Hair follicle dermal papilla cell (primary cell): ENCODE measurements around the gene ZNF439. TPM values are rescaled to one million over a fixed set of nuclear protein-coding genes. Genes with fewer than 3 reads are reported as not detected.

Source experiments
- total RNA-seq: library from RNA; depleted of rRNA; stranded (reverse); fragments of >200 nt; gene quantifications from 2 replicates; pipeline ENCODE4 v1.2.3, GENCODE V29; 2012

ZNF439 gene
- total RNA-seq, result 7.2 and 8.3 TPM in 2 replicates

GRCh38 chr19:11848594-11849469, at the start of gene ZNF439:
TSS of gene ZNF439 (plus strand) at chr19:11848726. CDS start at chr19:11848868, 142 bp downstream.

GRCh38 chr19:11814029-11814699, 34.4 kb upstream of the ZNF439 start, which contains the start of gene ZNF440:
TSS of gene ZNF440 (plus strand) at chr19:11814273. CDS start at chr19:11814448, 175 bp downstream.

GRCh38 chr19:11887611-11888531, 39.3 kb downstream of the ZNF439 start, which contains the start of gene ZNF69:
TSS of gene ZNF69 (plus strand) at chr19:11887782. CDS start at chr19:11887924, 142 bp downstream.

Other genes starting within 250 kb of the ZNF439 start
- 3.6 and 4.3 TPM in 2 replicates for gene ZNF823, start 109.8 kb upstream of the ZNF439 start, total RNA-seq
- 10.8 and 11.8 TPM in 2 replicates for gene ZNF441, start 81.7 kb upstream of the ZNF439 start, total RNA-seq
- gene ZNF491, start 50.2 kb upstream of the ZNF439 start, total RNA-seq, result 3.6 and 4.7 TPM in 2 replicates
- 8.5 and 10.4 TPM in 2 replicates for gene ZNF440, start 34.5 kb upstream of the ZNF439 start, total RNA-seq
- 7.0 and 8.3 TPM in 2 replicates for gene ZNF69, start 39.1 kb downstream of the ZNF439 start, total RNA-seq
- 7.5 and 7.9 TPM in 2 replicates for gene ZNF700, start 76.4 kb downstream of the ZNF439 start, total RNA-seq
- gene ZNF763, start 116.3 kb downstream of the ZNF439 start, total RNA-seq, result 0.81 and 0.85 TPM in 2 replicates
- gene ZNF433, start 187.0 kb downstream of the ZNF439 start, total RNA-seq, result 3.8 and 4.2 TPM in 2 replicates
- gene ZNF878, start 204.2 kb downstream of the ZNF439 start, total RNA-seq, result 0.32 TPM in 1 of 2 replicates, not detected in the other
- 7.3 and 7.4 TPM in 2 replicates for gene ZNF844, start 216.0 kb downstream of the ZNF439 start, total RNA-seq